K562 (cell line): ENCODE results near the gene SAMD4A. TPM values are rescaled to one million over a fixed set of nuclear protein-coding genes. Genes with fewer than 3 reads are reported as not detected.
A peak's percentile ranks its signal among the peaks of the same experiment; 100 is the strongest.

Source experiments
- ATAC-seq: fragments of 200-7000 bp; cut with Tn5 transposase; 3 replicates; pipeline ENCODE4 v1.9.1; 2020; ENCODE audit warnings: moderate library complexity
- BruUV-seq: library from RNA; stranded (reverse); fragments of 400-500 nt; replicated peaks from 2 replicates; lab custom pipeline; 2021; lab: Mats Ljungman, UMichigan
- CTCF ChIA-PET: fragments of 300-600 bp; formaldehyde crosslinking; extraction: SDS; loops from one replicate; lab custom pipeline; 2021; ENCODE audit warnings: low intra/inter-chr PET ratio; lab: Yijun Ruan, JAX
- POLR2A ChIA-PET: fragments of 300-600, 350-650 bp; sonication (Branson Sonifier 250); formaldehyde crosslinking; extraction: SDS; loops from one replicate; lab custom pipeline; 2021; ENCODE audit warnings: antibody characterized with exemption, inconsistent platforms; lab: Yijun Ruan, JAX
- DNase-seq, 4 experiments: peaks; one replicate each; pipeline versions ENCODE4 v3.0.0 to v3.0.0-alpha.2; 2011 to 2018; ENCODE audit warnings: low spot score in 3 of 4, mixed read lengths in 3 of 4; ENCODE audit errors: extremely low read depth in 1 of 4
- FAIRE-seq: peaks from 2 replicates; lab custom pipeline; 2011; peaks lifted over from hg19 to GRCh38; lab: Jason Lieb, UNC
- H2AFZ ChIP-seq: 2 replicates; pipeline ENCODE4 v1.6.0; 2011; ENCODE audit warnings: low read depth, low read length, control low read depth, inconsistent platforms
- H3K27ac ChIP-seq: fragments of 200-600 bp; 3 replicates; pipeline ENCODE4 v1.8.0; 2011; ENCODE audit warnings: low read depth, mild to moderate bottlenecking, control low read depth, inconsistent platforms, low read length, moderate library complexity, mixed read lengths; ENCODE audit errors: extremely low read depth
- H3K27me3 ChIP-seq, 2 experiments: fragments of 300-600 bp in 1 of 2; 2 replicates in 1 of 2; 3 replicates in 1 of 2; pipeline versions ENCODE4 v1.6.0 to v1.8.0; 2011; ENCODE audit warnings: inconsistent platforms in 2 of 2, low read length in 2 of 2, mild to moderate bottlenecking in 1 of 2, mixed read lengths in 1 of 2, moderate library complexity in 1 of 2; ENCODE audit not compliant: control insufficient read depth in 2 of 2, insufficient read depth in 2 of 2
- H3K36me3 ChIP-seq: fragments of 300-600 bp; 3 replicates; pipeline ENCODE4 v1.8.0; 2011; ENCODE audit warnings: mild to moderate bottlenecking, low read length, inconsistent platforms; ENCODE audit not compliant: control insufficient read depth, insufficient read depth
- H3K4me1 ChIP-seq, 2 experiments: fragments of 200-600 bp in 1 of 2; replicated peaks in 1 of 2; 2 replicates in 1 of 2; 3 replicates in 1 of 2; pipeline versions ENCODE4 v1.5.1 to v1.8.0; 2011; ENCODE audit warnings: inconsistent platforms in 2 of 2, low read length in 2 of 2, mild to moderate bottlenecking in 1 of 2, mixed read lengths in 1 of 2, moderate library complexity in 1 of 2; ENCODE audit not compliant: control insufficient read depth in 2 of 2, insufficient read depth in 2 of 2
- H3K4me2 ChIP-seq: 2 replicates; pipeline ENCODE4 v1.6.1; 2011; ENCODE audit warnings: low read length, control low read depth, inconsistent platforms, mixed read lengths; ENCODE audit not compliant: insufficient read depth
- H3K4me3 ChIP-seq: fragments of 200-600 bp; sonication (generic), shearing (Covaris generic); 2 replicates; pipeline ENCODE4 v1.5.1; 2016; ENCODE audit warnings: control low read depth, inconsistent platforms
- H3K79me2 ChIP-seq: fragments of 200-600 bp; 3 replicates; pipeline ENCODE4 v1.8.0; 2011; ENCODE audit warnings: low read length, inconsistent platforms; ENCODE audit not compliant: control insufficient read depth, insufficient read depth
- H3K9ac ChIP-seq, 2 experiments: 2 replicates each; pipeline versions ENCODE4 v1.6.0 to v1.6.1; 2011; ENCODE audit warnings: low read depth in 2 of 2, low read length in 2 of 2, control low read depth in 1 of 2, inconsistent platforms in 1 of 2, mild to moderate bottlenecking in 1 of 2, mixed read lengths in 1 of 2; ENCODE audit not compliant: insufficient read depth in 1 of 2
- H3K9me1 ChIP-seq: one replicate; pipeline ENCODE4 v1.6.0; 2011; ENCODE audit warnings: inconsistent platforms, mild to moderate bottlenecking, low read length, moderate library complexity; ENCODE audit not compliant: control insufficient read depth, insufficient read depth
- H3K9me3 ChIP-seq: replicated peaks from 2 replicates; pipeline ENCODE4 v1.5.1; 2011; ENCODE audit warnings: low read depth, low read length, inconsistent platforms; ENCODE audit not compliant: control insufficient read depth, insufficient read depth
- H4K20me1 ChIP-seq: replicated peaks from 2 replicates; pipeline ENCODE4 v1.6.1; 2011; ENCODE audit warnings: low read length, inconsistent platforms, mixed read lengths; ENCODE audit not compliant: control insufficient read depth, insufficient read depth
- WGBS: fragments of 100-300 bp; shearing (Covaris generic); methylation state at CpG from one replicate; pipeline ENCODE4 v1.1.6; 2016; ENCODE audit warnings: low coverage, mixed read lengths; ENCODE audit not compliant: insufficient coverage; ENCODE audit errors: missing lambda C conversion rate; 5-methylcytosine and 5-hydroxymethylcytosine counted together
- in situ Hi-C: fragments of 300-500 bp; cut with MboI; formaldehyde crosslinking; loops from 4 replicates; pipeline ENCODE4 v1.15.0; 2018; ENCODE audit warnings: inconsistent platforms, mixed read lengths
- intact Hi-C: fragments of 100-400 bp; cut with micrococcal nuclease; formaldehyde crosslinking; loops from 2 replicates; pipeline ENCODE4 v1.14.2; 2022
- polyA plus RNA-seq, 8 experiments: library from polyadenylated mRNA; depleted of rRNA in 4 of 8; stranded (reverse) in 5 of 8; unstranded in 3 of 8; fragments of >200 nt; fragmentation: Nextera tagmentation in 2 of 8; fragmentation: Illumina TruSeq in 1 of 8; extraction: Ambion mirVana in 2 of 8; extraction: Trizol in 1 of 8; gene quantifications; 2 replicates each; pipeline versions ENCODE4 v1.2.1 to v1.2.3, GENCODE V29; 2011 to 2014; ENCODE audit warnings: inconsistent platforms in 1 of 8, missing spikeins in 1 of 8
- total RNA-seq, 7 experiments: library from RNA; depleted of rRNA in 6 of 7; stranded (reverse); fragments of >200 nt in 6 of 7; fragmentation: Illumina TruSeq in 2 of 7; extraction: Trizol in 2 of 7; gene quantifications; 2 replicates each; pipeline versions ENCODE4 v1.2.1 to v1.2.3, GENCODE V29; 2011 to 2021; ENCODE audit warnings: low replicate concordance in 1 of 7
- TF ChIP-seq, protein P1 (sequence below): sonication (generic); IDR thresholded peaks from 2 replicates; pipeline ENCODE4 v1.6.1; 2016
- TF ChIP-seq, protein P2 (sequence below): fragments of 250-450 bp; sonication (Bioruptor Pico); IDR thresholded peaks from 2 replicates; pipeline ENCODE4 v1.4.0; 2020; ENCODE audit warnings: borderline replicate concordance

The SAMD4A gene
- total and polyA plus RNA-seq, 9 of the 15 experiments (the other 6 are each of a cell fraction or from before 2014, with no cell fraction given), result 0.66 to 6.8 (median 3.3) TPM

DNA sequence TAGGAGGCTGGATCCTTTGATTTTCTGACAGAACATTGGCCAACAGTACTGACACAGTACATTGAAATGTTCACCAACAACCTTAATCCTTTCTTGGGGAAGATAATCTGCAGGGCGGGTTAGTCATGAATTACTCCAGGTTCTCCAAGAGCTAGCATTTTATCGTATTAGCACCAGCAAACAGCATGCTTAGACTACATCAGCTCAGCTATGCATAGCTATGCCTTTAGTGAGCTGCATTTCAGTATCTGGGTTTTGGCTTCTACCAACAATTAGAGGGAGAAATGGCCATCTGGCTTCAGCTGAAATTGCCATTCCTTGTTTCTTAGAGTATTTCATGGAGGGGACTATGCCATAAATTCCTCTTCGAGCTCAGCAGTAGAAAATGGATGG, 33.8 kb downstream of the SAMD4A start:
- Histone ChIP-seq H3K9ac (no peak overlapping the region), H3K4me3 (no peak overlapping the region), H3K27me3 (no peaks in the 10 kb centered on the region), H3K36me3 (no peaks in the 10 kb centered on the region; the same call in 2 of the 3 replicates), H3K9me3 (no peaks in the 10 kb centered on the region), H3K27ac (no peak overlapping the region), H2AFZ (no peak overlapping the region), H3K4me2 (no peak overlapping the region), H3K4me1 (peaks cover 0 to 3% of the 10 kb centered on the region in 2 experiments; a peak in 2 of 5 replicates), H4K20me1 (no peaks in the 10 kb centered on the region), H3K79me2 (no peaks in the 10 kb centered on the region; the same call in 2 of the 3 replicates), H3K9me1 (no peaks in the 10 kb centered on the region)
- BruUV-seq, result no TSS peak
- intact Hi-C loops, result no loop called here
- ATAC-seq (no peak), DNase-seq (no peak), FAIRE-seq (no peak)
- in situ Hi-C loops, result no loop called here
- CTCF ChIA-PET, result no interaction called here
- TF ChIP-seq, protein P1, sequence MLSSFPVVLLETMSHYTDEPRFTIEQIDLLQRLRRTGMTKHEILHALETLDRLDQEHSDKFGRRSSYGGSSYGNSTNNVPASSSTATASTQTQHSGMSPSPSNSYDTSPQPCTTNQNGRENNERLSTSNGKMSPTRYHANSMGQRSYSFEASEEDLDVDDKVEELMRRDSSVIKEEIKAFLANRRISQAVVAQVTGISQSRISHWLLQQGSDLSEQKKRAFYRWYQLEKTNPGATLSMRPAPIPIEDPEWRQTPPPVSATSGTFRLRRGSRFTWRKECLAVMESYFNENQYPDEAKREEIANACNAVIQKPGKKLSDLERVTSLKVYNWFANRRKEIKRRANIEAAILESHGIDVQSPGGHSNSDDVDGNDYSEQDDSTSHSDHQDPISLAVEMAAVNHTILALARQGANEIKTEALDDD, result peak; percentile 60; the same call in 1 of the 2 replicates
- TF ChIP-seq, protein P2, sequence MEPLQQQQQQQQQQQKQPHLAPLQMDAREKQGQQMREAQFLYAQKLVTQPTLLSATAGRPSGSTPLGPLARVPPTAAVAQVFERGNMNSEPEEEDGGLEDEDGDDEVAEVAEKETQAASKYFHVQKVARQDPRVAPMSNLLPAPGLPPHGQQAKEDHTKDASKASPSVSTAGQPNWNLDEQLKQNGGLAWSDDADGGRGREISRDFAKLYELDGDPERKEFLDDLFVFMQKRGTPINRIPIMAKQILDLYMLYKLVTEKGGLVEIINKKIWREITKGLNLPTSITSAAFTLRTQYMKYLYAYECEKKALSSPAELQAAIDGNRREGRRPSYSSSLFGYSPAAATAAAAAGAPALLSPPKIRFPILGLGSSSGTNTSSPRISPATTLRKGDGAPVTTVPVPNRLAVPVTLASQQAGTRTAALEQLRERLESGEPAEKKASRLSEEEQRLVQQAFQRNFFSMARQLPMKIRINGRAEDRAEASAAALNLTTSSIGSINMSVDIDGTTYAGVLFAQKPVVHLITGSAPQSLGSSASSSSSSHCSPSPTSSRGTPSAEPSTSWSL (CRISPR knock-in tag), result no peak
- POLR2A ChIA-PET, result no interaction called here
- 49% methylated on average over 3 of the region's 3 CpGs for WGBS
